NCI-H2107 treated with DMSO at 0.1 percent for 48 hours (cell line): Measurements from ENCODE around the gene ATP8A1.
"Not testable (repeated sequence)": the region's sequence is repeated elsewhere in the genome, so short reads cannot be mapped to it uniquely, and the experiment has no call there.

ENCODE experiments used
- DNase-seq: peaks from one replicate; lab custom pipeline; 2025; ENCODE audit not compliant: unreplicated experiment; lab: John Stamatoyannopoulos, UW

The ATP8A1 gene

DNA sequence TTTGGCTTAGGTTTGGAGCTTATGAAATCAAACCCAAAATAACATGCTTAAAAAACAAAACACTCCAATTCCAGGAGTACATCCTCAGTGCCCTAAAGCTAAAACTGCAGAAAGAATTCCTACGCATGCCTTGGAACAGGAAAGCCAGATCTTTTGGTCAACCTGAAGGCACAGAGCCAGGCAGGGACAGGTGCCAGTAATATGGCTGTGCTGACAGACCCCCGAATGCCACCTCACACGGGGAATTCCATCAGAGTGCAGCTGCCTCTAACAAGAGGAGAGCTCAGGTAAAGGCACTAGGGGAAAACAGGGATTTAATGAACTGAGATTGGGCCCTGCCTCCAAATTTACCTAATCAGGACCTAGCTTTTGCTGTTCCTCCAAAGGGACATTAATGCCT lies 182.5 kb downstream of the ATP8A1 start:
- no peak for DNase-seq

DNA sequence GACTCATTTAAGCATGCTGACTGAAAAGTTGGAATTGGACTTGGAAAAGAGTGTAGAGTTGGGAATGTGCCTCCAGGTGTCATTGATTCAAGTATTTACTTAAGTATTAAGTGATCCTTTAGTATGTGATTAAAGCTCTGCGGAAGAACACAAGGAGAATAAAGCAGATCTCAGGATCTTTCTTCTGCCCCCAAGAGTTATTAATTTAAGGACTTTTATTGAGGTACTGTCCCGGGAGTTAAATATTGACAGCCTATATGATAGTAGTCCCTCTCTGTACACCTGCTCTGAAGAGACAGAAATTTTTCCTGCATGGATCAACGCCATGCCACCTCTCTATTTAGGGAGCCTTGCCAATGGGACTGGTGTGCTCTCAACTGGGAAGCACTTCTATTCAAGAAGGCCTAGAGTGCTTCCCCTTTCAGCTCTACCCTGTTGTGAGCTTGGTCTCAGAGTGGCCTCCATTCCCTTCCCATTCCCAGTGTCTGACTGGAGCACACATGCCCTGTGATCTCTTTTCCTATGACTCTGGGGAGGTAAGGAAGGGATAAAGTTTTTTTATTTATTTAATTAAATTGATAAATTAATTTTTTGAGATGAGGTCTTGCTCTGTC lies 183.7 kb downstream of the ATP8A1 start:
- DNase-seq, result no peak

DNA sequence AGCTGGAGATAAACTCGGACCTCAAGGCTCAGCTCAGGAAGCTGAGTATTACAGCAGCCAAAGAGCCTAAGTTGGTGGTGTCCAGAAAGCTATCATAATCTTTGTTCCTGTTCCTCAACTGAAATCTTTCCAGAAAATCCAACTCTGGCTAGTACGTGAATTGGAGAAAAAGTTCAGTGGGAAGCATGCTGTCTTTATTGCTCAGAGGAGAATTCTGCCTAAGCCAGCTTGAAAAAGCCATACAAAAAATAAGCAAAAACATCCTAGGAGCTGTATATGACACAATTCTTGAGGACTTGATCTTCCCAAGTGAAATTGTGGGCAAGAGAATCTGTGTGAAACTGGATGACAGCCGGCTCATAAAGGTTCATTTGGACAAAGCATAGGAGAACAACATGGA lies 185.0 kb downstream of the ATP8A1 start:
- no peak for DNase-seq

DNA sequence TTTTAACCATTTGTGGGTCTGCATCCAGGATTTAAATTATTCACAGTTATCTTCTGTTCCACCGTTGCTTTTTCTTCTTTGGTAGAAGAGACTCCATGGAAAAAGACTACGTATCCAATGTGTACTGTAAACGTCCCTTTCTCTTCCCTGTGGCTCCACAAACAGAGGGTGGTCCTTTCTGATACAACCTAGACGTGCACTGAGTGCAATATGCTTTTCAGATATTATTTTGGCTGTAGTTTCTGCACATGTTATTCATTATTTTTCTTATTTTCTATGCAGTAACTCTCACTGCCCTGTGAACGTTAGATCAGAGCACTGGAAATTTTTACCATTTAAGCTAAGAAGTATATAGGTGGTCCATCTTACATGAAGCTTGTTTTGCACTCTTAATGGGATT lies 186.9 kb downstream of the ATP8A1 start:
- DNase-seq, result no peak

DNA sequence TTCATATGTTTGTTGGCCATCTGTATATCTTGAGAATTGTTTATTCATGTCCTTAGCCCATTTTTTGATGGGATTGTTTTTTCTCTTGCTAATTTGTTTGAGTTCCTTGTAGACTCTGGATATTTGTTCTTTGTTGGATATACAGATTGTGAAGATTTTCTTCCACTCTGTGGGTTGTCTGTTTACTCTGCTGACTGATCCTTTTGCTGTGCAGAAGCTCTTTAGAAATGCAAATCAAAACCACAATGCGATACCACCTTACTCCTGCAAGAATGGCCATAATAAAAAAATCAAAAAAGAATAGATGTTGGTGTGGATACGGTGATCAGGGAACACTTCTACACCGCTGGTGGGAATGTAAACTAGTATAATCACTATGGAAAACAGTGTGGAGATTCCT lies 189.1 kb downstream of the ATP8A1 start:
- DNase-seq, result not testable (repeated sequence)

DNA sequence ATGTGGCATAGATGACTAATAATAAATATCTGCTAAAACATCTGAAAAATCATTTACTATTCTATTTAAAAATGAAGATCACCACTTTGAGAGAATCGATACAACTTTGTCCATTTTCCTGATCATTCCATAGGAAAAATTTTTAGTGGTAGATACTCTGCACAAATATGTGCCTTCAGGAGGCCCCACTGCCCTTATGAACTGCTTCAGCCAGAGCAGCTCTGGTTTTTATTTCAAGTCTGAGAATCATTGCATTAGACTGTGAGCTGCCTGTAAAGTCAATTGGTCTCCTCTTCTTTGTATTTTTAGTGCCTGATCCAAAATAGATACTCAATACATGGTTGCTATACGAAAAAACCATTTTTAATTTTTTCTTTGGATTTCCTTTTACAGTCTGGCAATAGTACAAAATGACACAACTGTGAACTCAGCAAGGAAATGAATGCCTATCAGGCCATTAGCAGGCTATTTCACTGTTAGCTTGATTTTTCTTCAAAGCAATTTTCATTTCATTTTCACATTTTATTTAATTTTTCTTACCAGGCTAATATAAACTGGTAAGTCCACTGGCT lies 190.5 kb downstream of the ATP8A1 start:
- DNase-seq, result no peak

DNA sequence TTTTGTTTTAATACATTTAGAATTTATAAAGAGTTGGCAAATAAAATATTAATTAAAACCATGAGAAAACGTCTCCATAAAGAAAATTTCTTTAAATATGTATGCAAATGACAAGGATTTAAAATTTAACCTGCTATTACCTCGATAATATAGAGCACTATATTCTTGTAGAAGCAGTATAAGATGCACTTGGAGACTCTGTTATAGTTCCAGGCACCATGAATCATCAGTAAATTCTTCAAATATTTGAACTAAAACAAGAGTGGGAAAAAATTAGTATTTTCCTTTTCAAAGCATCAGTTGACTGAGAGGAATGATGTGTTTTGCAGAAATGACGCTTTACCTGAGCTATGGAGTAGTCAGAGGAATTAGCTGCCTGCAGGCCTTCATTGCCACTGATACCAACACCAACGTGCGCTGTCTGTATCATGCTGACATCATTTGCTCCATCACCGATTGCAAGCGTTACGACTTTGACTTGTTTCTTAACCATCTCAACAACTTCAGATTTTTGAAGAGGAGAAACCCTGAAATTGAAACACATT lies 192.3 kb downstream of the ATP8A1 start:
- no peak for DNase-seq

DNA sequence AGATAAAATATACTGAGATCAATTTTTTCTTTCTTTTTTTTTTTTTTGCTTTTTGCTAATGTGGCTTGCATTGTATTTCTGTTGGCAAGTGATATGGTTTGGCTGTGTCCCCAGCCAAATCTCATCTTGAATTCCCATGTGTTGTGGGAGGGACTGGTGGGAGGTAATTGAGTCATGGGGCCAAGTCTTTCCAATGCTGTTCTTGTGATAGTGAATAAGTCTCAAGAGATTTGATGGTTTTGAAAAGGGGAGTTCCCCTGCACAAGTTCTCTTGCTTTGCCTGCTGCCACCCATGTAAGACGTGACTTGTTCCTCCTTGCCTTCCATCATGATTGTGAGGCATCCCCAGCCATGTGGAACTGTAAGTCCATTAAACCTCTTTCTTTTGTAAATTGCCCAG lies 195.7 kb downstream of the ATP8A1 start:
- not testable (repeated sequence) for DNase-seq

DNA sequence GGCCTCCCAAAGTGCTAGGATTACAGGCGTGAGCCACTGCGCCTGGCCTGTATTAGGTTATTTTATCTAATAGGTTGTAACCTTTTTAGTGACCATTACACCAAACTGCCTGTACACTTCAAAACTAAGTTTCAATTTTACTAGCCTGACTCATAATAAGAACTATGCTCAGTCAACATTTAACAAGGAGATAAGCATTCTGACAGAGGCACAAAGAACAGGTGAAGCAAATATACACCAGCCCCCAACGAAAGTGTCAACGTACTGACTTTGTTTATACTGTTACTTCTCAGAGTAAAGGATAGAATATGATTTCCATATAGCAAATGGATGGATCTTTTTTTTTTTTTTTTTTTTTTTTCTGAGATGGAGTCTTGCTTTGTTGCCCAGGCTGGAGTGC lies 196.9 kb downstream of the ATP8A1 start:
- DNase-seq, result no peak

DNA sequence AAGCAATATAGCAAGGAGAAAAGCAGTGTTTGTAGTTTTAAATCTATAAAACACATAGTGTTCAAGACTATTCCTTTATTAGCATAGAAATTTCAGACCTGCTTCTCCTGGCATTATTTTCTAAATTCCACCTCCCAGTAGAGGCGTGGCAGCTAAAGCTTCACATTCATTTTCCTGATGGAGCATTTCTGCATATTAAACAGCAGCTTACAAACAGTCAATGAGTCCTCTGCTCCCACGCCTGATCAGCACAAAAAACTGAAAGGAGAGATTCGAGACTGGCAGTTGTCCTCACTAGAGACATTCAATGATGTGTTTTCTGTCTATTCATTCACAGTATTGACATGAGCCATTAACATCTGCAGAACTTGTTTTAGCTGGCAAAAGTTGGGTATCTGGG lies 198.2 kb downstream of the ATP8A1 start:
- DNase-seq, result no peak

DNA sequence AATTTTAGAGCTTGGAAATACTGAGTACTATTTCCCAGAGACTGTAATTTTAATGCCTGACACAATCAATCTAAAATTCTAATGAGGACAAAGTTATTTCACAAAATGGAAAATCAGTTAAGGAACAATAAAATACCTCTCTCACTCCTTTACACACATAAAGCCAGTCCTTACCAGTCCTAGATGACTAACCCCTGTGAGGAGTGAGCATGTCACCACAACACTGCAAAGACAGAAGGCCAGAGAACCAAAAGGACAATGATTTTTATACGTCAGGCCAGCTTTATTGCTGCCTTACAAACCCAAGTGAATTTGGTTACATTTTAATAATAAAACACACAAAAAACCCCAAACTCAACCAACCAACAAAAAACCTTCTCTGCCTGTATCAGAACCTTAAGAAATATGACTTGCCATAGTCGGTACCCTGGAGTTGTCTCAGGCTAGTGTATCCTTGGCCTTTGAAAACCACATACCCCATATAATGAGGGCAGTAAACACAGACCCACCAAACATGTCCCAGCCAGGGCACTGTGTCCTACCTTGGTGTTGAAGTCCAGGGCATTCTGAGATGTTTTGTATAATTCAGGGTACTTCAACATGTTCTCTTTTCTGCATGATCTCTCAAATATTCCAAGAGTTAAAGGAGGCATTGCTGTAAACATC lies 202.0 kb downstream of the ATP8A1 start:
- DNase-seq, result no peak

DNA sequence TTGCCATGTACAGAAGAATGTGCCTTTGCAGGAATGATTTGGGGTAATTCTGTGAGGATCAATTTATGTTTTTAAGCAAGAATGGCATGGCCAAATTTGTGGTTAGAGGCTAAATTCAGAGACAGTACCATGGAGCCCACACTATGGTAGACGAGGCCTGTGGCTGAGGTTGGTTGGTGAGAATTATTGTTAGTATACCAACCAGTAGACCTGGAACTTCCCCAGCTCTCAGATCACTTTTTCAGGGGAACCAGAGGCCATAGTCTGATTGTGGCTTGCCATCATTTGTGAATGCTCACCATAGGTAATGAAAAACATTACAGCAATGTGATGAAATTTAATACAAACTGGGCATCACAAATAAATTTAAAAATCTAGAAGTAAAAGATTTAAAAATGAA lies 203.3 kb downstream of the ATP8A1 start:
- DNase-seq, result no peak

DNA sequence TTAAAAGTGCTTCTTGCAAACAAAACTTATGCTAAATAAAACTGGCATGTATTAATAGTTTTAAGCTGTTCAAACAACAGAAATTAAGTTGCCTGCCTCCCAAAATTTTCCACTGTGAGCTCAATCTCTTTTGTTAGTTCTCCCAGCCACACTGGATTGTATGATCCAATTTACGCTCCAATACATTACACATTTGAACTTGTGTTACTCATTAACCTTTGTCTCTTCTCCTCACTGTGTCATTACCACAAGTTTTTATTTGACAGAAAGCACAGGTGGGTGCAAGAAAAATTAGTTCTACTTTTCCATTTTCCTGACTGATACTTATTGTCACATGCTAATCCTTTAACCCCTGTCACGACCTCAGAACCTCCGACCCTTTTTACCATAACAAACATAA lies 204.1 kb downstream of the ATP8A1 start:
- DNase-seq, result no peak

DNA sequence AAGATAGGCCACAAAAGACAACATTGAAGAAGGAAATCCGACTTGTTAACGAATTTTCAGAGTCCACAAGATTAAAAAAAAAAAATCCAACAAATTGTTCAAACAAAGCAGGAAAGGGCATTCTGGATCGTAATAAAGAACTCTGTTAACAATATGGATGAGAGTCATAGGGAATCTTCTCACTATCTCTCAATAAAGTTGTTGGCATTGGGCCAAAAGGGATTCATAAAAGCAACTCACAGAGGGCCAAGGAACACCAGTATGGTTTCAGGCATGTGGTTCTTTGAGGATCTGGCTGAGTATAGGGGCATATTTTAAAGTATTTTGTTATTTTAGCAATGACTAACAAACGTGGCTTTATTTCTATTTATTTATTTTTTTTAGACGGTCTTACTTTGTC lies 210.1 kb downstream of the ATP8A1 start:
- DNase-seq, result no peak

DNA sequence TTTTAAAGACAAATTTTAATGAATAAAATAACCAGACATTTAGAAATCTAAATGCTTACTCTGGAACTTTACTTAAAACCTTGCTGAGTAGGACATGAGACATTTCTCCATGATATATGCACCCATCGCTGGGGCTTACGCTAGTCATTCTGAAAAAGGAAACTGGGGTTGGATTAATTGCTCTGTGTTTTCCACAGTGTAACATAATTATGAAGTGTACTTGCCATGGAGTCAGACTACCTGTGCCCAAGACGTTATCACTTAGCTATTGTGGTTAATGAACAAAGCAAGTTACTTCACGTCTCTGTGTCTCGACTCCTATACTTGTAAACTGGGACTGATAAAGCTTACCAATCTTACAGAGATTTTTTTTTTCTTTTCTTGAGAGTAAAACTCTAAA lies 211.9 kb downstream of the ATP8A1 start:
- DNase-seq, result no peak

DNA sequence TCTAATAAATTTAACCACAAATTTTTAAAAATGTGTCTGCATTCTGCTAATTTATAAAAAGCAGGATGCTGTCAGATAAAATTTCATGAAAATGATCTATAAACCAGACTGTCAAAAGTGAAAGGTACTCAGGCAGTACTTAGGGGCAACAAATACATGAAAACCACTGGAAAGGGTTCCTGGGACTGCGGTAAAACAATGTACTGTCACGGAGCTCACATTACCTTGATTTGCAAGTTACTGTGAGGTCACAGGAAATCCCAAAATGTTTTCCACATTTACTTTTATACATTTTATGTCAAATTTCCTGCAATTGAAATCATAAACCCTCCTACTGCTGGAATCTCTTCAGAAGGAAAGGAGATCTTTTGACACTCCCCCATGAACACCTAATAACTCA lies 214.3 kb downstream of the ATP8A1 start:
- no peak for DNase-seq

DNA sequence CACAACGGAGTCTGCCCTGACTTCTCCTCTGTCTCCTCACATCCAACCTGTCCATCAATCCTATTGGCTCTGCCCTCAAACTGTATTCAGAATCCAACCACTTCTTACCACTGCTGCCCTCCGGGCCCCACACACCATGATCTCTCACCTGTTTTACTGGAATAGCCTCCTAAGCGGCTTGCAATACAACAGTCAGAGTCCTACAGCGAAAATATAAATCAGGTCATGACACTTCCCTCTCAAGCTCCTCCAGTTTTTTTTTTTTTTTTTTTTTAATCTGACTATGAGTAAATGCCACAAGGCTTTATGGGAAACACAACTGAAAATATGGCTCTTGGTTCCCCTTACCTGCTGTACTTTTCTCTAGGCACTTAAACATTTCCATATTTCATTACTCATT lies 216.8 kb downstream of the ATP8A1 start:
- DNase-seq, result no peak

DNA sequence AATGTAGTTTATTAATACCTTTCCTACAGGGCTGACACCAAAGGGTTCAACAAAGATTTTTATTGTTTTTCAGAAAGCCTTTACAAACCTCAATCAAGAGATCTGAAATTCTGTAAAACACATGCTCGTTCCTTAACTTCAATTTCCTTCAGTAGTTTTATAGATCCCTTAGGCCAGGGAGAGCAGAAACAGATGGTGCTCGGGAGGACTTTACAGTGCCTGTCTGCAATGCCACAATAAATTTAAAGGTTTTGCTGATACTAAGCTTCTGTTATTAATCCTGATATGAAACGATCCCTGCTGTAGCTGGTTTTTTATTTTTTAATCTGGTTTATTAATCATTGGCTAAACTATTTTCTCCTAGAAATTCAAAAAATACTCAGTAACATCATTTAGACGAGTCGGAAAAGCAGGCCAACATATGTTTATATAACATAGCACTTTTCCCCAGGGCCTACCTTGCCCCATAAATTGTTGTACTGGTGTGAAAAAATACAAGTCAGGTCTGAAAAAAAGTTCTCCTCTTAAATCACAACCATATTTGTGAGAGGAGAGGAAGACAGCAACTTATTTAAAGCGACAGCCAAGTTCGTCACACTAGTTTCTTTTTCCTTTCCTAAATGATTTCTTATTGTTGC lies 219.9 kb downstream of the ATP8A1 start:
- no peak for DNase-seq

DNA sequence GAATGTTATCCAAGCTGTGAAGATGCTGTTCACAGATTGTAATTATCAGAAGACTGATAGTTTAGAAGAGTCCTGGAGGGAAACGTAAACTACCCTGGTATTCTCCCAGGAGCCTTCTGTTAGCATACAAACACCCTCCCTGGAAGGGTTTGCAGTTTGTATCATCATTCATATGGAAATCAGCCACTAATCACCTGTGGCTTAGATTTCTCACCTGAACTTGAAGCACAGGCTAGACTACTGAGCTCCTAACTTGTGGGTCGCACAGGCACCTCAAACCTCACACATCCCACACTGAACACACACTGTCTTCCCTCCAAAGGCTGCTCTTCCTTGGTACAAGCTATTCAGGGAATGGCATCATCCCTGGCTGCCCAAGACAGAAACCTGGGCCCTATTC lies 228.9 kb downstream of the ATP8A1 start:
- no peak for DNase-seq

DNA sequence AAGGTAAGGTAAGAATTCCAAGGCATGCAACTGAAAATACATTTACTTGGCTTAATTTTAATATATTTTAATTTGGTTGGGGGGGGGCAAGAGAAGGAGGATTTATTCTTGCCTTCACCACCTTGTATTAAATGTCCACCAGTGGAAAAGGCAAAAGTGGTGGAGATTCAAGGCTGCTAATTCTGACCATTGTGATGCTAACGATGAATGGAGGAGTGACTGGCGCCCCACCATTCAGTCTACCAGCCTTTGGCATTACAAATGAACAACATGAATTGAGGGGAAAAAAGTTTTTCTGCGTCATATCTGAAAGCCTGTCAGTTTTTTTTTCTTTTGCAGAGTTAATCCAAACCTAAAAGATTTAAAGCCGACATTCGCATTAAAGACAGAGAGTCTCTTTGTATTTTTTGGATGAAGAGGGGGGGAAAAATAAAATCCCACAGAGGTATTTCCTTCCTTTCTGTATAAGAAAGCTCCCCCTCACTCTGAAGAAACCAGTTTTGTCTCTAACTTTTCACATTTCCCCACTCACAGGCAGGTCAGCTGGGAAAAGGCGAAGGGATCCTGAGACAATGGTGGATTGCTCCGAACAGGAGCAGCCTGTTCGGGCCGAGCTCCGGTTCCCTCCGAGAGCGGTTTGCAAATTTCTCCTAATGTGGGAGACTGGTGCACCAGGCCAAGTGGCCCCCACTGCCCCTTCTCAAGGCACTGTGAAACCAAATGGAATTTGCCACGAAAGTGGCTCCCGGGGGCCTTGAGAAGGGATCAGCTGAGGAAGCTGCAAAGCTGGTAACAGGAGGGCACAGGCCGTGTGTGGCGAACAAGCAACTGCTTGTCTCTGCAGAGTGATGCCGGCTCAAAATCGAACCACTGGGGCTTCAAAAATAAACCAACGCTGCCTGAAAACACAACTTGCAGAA lies 231.5 kb downstream of the ATP8A1 start:
- DNase-seq, result no peak

DNA sequence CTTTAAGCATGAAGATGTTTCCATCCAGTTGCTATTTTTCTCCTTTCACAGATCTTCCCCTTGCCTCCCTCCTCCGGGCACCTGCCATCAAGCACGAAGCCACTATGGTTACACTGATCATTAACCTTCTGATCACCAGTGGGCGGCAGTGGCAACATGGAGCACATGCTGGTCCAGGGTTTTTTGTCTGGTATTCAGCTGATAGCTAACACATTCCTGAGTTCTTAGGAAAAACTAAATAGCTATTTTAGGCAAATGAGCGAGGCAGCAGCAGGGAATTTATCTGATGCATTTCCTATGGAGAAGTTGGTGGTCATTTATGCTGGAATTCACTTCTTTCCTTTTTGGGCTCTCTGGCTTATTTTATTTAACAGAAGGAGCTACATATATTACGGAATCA lies 236.8 kb downstream of the ATP8A1 start:
- DNase-seq, result no peak
